IgD-negative memory B cell (primary cell): ENCODE results near the gene SP5. TPM values are rescaled to one million over a fixed set of nuclear protein-coding genes. Genes with fewer than 3 reads are reported as not detected.
"Not testable (repeated sequence)": the region's sequence is repeated elsewhere in the genome, so short reads cannot be mapped to it uniquely, and the experiment has no call there.

Experiments used
- H3K27ac Mint-ChIP-seq, 3 donors: one replicate each; pipeline ENCODE4 v1.8.0; 2020 to 2022; ENCODE audit warnings: mild to moderate bottlenecking in 3 of 3, mixed read lengths in 3 of 3, moderate library complexity in 1 of 3
- H3K27me3 Mint-ChIP-seq: one replicate; pipeline ENCODE4 v1.8.0; 2021; ENCODE audit warnings: mixed read lengths
- H3K36me3 Mint-ChIP-seq: one replicate; pipeline ENCODE4 v1.8.0; 2020; ENCODE audit warnings: mild to moderate bottlenecking, mixed read lengths
- H3K4me1 Mint-ChIP-seq, 3 donors: one replicate each; pipeline ENCODE4 v1.8.0; 2020 to 2022; ENCODE audit warnings: mixed read lengths in 3 of 3, mild to moderate bottlenecking in 1 of 3
- H3K4me3 Mint-ChIP-seq, 4 donors: one replicate each; pipeline ENCODE4 v1.8.0; 2020 to 2022; ENCODE audit warnings: mild to moderate bottlenecking in 4 of 4, mixed read lengths in 4 of 4, moderate library complexity in 3 of 4
- H3K9me3 Mint-ChIP-seq, 3 donors: one replicate each; pipeline ENCODE4 v1.8.0; 2020 to 2021; ENCODE audit warnings: mixed read lengths in 3 of 3, mild to moderate bottlenecking in 1 of 3
- polyA plus RNA-seq: library from polyadenylated mRNA; unstranded; fragments of 300-500 nt; fragmentation: Illumina TruSeq; gene quantifications from one replicate; pipeline ENCODE4 v1.2.3, GENCODE V29; 2021

SP5 gene
- polyA plus RNA-seq, 1 donor from 2014 or later = not detected

GRCh38 chr2:170715932-170716777 lies 1.0 kb downstream of the SP5 start:
- Mint-ChIP-seq H3K27ac (no peak overlapping the region), H3K4me3 (peak overlapping the region in 2 of 4 donors; percentile 63 to 89), H3K27me3 (peaks cover 47% of the 10 kb centered on the region), H3K36me3 (no peaks in the 10 kb centered on the region), H3K9me3 (peaks cover 0 to 2% (median 0%) of the 10 kb centered on the region in 3 donors), H3K4me1 (peaks cover 5 to 6% (median 5%) of the 10 kb centered on the region in 3 donors)

DNA sequence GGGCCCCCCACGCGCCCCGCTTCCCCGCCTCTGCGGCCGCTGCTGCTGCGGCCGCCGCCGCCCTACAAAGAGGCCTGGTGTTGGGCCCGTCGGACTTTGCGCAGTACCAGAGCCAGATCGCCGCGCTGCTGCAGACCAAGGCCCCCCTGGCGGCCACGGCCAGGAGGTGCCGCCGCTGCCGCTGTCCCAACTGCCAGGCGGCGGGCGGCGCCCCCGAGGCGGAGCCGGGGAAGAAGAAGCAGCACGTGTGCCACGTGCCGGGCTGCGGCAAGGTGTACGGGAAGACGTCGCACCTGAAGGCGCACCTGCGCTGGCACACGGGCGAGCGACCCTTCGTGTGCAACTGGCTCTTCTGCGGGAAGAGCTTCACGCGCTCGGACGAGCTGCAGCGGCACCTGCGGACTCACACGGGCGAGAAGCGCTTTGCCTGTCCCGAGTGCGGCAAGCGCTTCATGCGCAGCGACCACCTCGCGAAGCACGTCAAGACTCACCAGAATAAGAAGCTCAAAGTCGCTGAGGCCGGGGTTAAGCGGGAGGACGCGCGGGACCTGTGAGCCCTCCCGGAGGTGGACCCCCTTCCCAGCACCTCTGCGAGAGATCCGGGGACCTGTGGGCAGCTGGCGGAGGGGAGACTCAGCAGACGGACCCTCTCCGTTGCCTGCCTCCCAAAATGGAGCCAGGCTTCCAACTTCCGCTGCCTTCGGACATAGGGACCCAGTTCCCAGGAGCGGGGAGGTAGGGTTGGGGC lies 1.9 kb downstream of the SP5 start:
- Mint-ChIP-seq H3K9me3 (peaks cover 0 to 2% (median 0%) of the 10 kb centered on the region in 3 donors), H3K36me3 (no peaks in the 10 kb centered on the region), H3K27ac (peak overlapping the region in 1 of 3 donors; percentile 35), H3K27me3 (peaks cover 46% of the 10 kb centered on the region), H3K4me1 (peaks cover 5 to 6% (median 5%) of the 10 kb centered on the region in 3 donors), H3K4me3 (peak overlapping the region in 2 of 4 donors; percentile 12 to 73)

DNA sequence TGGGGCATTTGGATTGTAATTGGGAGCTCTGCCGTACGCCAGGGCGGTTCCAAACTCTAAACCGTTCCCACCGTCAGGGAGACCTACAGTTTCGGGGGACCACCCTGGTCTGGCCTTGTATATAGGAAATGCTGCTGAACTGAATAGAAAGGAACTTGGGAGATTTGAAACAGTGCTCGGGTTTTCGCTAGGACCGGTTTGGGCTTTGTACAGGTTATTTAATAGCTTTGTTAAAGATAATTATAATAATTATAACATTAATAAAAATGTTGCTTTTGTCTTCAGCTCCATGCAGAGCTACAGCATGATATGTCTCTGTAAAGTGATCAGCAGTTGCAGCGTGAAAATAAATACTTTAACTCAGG lies 2.4 kb downstream of the SP5 start:
- H3K27ac Mint-ChIP-seq = peak overlapping the region in 2 of 3 donors; percentile 35 to 78
- no peaks in the 10 kb centered on the region for H3K36me3 Mint-ChIP-seq
- peaks cover 40% of the 10 kb centered on the region for H3K27me3 Mint-ChIP-seq
- peak overlapping the region in 2 of 4 donors; percentile 12 to 73 for H3K4me3 Mint-ChIP-seq
- H3K4me1 Mint-ChIP-seq = peaks cover 5 to 6% (median 5%) of the 10 kb centered on the region in 3 donors
- peaks cover 0 to 2% (median 0%) of the 10 kb centered on the region in 3 donors for H3K9me3 Mint-ChIP-seq

DNA sequence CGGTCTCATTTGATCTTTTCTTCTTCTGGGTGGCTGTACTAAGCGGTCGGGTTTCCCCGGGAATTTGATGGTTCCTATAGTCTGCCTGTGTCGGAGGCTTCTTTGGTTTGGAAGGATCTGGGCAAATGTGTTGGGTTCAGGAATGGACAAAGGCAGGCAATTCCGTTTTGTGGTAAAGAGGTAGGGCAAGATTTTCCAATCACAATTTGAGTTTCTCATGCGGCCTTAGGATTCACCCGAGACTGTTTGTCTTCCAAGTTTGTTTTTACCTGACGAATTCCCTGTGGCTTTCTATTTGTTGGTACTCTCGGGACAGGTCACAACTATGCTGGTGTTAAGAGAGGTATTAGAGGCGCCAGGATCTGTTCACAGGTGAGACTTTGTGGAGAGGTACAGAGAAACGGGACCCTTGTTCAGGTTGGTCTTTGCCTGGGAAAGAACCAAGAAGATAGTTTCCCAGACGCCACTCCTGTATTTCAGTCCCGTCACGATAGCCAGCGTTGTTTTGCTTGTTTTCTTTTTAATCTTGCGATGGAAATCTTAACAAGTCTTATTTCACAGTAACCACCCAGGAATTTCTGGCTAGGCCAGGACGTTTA lies 3.0 kb downstream of the SP5 start:
- peaks cover 5 to 6% (median 5%) of the 10 kb centered on the region in 3 donors for H3K4me1 Mint-ChIP-seq
- H3K27me3 Mint-ChIP-seq = peaks cover 37% of the 10 kb centered on the region
- H3K9me3 Mint-ChIP-seq = peaks cover 0 to 2% (median 0%) of the 10 kb centered on the region in 3 donors
- H3K36me3 Mint-ChIP-seq = no peaks in the 10 kb centered on the region
- H3K27ac Mint-ChIP-seq = peak overlapping the region in 2 of 3 donors; percentile 49 to 78
- peak overlapping the region in 1 of 4 donors; percentile 73 for H3K4me3 Mint-ChIP-seq

- H3K36me3 Mint-ChIP-seq = no peaks in the 10 kb centered on the region
- peaks cover 0 to 5% (median 0%) of the 10 kb centered on the region in 3 donors for H3K9me3 Mint-ChIP-seq
- peaks cover 41% of the 10 kb centered on the region for H3K27me3 Mint-ChIP-seq
- H3K27ac Mint-ChIP-seq = no peak overlapping the region
- no peak overlapping the region for H3K4me3 Mint-ChIP-seq
- H3K4me1 Mint-ChIP-seq = peaks cover 3 to 5% (median 4%) of the 10 kb centered on the region in 3 donors
Observed at GRCh38 chr2:170719810-170720209, 4.7 kb downstream of the SP5 start.

DNA sequence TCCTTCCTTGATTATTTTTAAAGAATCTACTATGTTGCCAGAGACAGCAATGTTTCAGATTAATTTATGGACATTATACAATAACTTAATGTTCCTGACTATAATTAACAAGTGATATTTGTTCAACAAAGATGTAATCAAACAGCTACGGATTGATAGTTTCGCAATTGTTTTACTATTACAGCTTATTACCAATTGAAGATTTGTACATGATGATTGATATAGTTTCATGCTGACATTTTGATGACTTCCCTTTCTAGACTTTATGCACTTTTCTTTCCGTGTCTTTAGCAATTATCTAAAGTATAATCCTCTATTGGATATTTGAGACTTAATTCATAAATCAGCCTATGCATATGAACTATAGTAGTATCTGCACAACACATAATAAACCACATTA lies 6.5 kb downstream of the SP5 start:
- H3K9me3 Mint-ChIP-seq = peaks cover 0 to 5% (median 0%) of the 10 kb centered on the region in 3 donors
- no peak overlapping the region for H3K27ac Mint-ChIP-seq
- H3K36me3 Mint-ChIP-seq = no peaks in the 10 kb centered on the region
- H3K4me1 Mint-ChIP-seq = no peaks in the 10 kb centered on the region
- H3K27me3 Mint-ChIP-seq = peaks cover 35% of the 10 kb centered on the region
- no peak overlapping the region for H3K4me3 Mint-ChIP-seq

GRCh38 chr2:170722301-170722700 lies 7.2 kb downstream of the SP5 start:
- Mint-ChIP-seq H3K9me3 (peaks cover 0 to 5% (median 0%) of the 10 kb centered on the region in 3 donors), H3K4me3 (no peak overlapping the region), H3K4me1 (no peaks in the 10 kb centered on the region), H3K27ac (no peak overlapping the region), H3K27me3 (peaks cover 33% of the 10 kb centered on the region), H3K36me3 (no peaks in the 10 kb centered on the region)

DNA sequence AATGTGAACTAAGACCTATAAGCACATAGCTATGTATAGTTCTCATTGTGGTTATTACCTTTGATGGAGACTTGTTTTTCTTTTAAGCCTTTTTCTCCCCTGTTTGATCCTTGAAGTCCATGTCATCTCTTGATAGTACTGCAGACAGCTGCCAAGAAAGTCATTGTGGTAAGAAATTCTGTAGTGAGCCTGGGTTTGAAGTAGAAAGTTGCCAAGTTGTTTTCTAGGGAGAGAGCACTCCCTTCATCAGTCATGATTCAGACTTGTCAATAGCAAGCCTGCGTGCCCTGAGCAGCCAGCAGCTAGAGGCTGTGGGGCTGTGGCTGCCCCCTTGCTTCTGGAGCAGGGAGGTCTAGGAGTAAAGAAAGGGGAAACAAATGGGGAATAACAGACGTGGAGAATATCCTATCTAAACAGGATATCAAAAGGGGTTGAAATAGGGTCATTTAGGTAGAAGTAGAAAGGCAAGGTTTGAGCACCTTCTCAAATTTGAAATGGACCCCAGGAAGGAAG lies 8.4 kb downstream of the SP5 start:
- no peak overlapping the region for H3K27ac Mint-ChIP-seq
- no peaks in the 10 kb centered on the region for H3K4me1 Mint-ChIP-seq
- peaks cover 2% of the 10 kb centered on the region for H3K36me3 Mint-ChIP-seq
- H3K4me3 Mint-ChIP-seq = no peak overlapping the region
- H3K27me3 Mint-ChIP-seq = peaks cover 24% of the 10 kb centered on the region
- peaks cover 0 to 7% (median 0%) of the 10 kb centered on the region in 3 donors for H3K9me3 Mint-ChIP-seq

- H3K4me1 Mint-ChIP-seq = no peaks in the 10 kb centered on the region
- H3K27ac Mint-ChIP-seq = no peak overlapping the region
- H3K36me3 Mint-ChIP-seq = no peaks in the 10 kb centered on the region
- H3K9me3 Mint-ChIP-seq = peaks cover 0 to 3% (median 3%) of the 10 kb centered on the region in 3 donors
- H3K4me3 Mint-ChIP-seq = no peak overlapping the region
- peaks cover 9% of the 10 kb centered on the region for H3K27me3 Mint-ChIP-seq
Observed at GRCh38 chr2:170733798-170734600, 18.9 kb downstream of the SP5 start.

GRCh38 chr2:170734601-170735000 lies 19.5 kb downstream of the SP5 start:
- peak overlapping the region in 1 of 3 donors; percentile 5 for H3K27ac Mint-ChIP-seq
- H3K36me3 Mint-ChIP-seq, H3K9me3 Mint-ChIP-seq: not testable (repeated sequence)

DNA sequence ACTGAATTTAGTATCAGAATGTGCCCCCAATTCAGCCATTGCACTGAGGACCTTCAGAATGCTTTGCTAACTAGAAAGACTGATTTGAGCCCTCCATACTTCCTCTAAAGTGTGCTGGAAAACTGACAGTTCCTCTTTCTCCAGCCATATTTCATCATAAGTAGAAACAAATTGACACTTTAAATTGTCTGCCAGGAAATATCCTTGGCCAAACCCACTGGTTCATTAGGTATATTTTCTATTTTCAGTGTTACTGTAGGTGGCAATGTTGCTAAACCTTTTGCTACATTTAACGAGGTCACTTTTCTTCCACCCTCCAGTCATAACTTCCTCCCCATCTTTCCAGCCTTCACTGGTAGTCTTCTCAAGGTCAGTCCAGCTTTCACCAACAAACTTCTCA lies 21.5 kb downstream of the SP5 start:
- H3K27me3 Mint-ChIP-seq = peaks cover 9% of the 10 kb centered on the region
- H3K27ac Mint-ChIP-seq = no peak overlapping the region
- H3K4me3 Mint-ChIP-seq = no peak overlapping the region
- no peaks in the 10 kb centered on the region for H3K36me3 Mint-ChIP-seq
- peaks cover 0 to 1% (median 0%) of the 10 kb centered on the region in 3 donors for H3K4me1 Mint-ChIP-seq
- peaks cover 0 to 3% (median 1%) of the 10 kb centered on the region in 3 donors for H3K9me3 Mint-ChIP-seq

More at GRCh38 chr2:170734601-170735000, 19.5 kb downstream of the SP5 start:
- not testable (repeated sequence) for H3K4me1 Mint-ChIP-seq, H3K27me3 Mint-ChIP-seq, H3K4me3 Mint-ChIP-seq

GRCh38 chr2:170737406-170737805 lies 22.3 kb downstream of the SP5 start:
- no peaks in the 10 kb centered on the region for H3K36me3 Mint-ChIP-seq
- H3K4me1 Mint-ChIP-seq = peaks cover 0 to 1% (median 0%) of the 10 kb centered on the region in 3 donors
- peaks cover 6% of the 10 kb centered on the region for H3K27me3 Mint-ChIP-seq
- peaks cover 0 to 3% (median 1%) of the 10 kb centered on the region in 3 donors for H3K9me3 Mint-ChIP-seq
- no peak overlapping the region for H3K27ac Mint-ChIP-seq
- H3K4me3 Mint-ChIP-seq = no peak overlapping the region

- no peak overlapping the region for H3K4me3 Mint-ChIP-seq
- H3K27ac Mint-ChIP-seq = no peak overlapping the region
- no peaks in the 10 kb centered on the region for H3K36me3 Mint-ChIP-seq
- peaks cover 0 to 1% (median 0%) of the 10 kb centered on the region in 3 donors for H3K4me1 Mint-ChIP-seq
- H3K9me3 Mint-ChIP-seq = peaks cover 0 to 3% (median 1%) of the 10 kb centered on the region in 3 donors
- H3K27me3 Mint-ChIP-seq = peaks cover 6% of the 10 kb centered on the region
Observed at GRCh38 chr2:170737821-170738220, 22.7 kb downstream of the SP5 start.

DNA sequence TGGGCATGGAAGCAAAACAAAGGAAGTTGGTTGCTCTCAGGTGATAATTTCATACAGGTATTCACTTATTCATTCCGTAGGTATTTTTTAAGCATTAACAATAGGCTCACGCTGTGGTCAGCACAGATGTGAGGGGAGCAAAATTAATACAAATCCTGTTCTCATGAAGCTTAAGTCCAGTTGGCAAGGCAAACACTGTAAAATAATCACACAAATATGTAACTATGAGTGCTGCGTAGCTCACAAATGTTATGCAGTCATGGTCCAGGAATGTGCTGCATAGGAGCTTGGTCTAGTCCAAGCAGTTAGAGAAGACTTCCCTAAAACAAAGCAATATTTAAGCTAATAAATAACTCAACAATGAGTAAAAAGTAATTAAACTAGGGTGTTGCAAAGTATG lies 23.9 kb downstream of the SP5 start:
- H3K27ac Mint-ChIP-seq = no peak overlapping the region

More for the DNA sequence above, 23.9 kb downstream of the SP5 start:
- Mint-ChIP-seq H3K9me3 (peaks cover 0 to 3% (median 0%) of the 10 kb centered on the region in 3 donors), H3K36me3 (no peaks in the 10 kb centered on the region), H3K4me1 (peaks cover 0 to 1% (median 0%) of the 10 kb centered on the region in 3 donors), H3K4me3 (no peak overlapping the region), H3K27me3 (peaks cover 8% of the 10 kb centered on the region)
